Measurements from ENCODE around the gene PSMD8. TPM values are rescaled to one million over a fixed set of nuclear protein-coding genes. Genes with fewer than 3 reads are reported as not detected.

PSMD8 gene
- total and polyA plus RNA-seq, 4 donors, result 89.3 to 134 (median 119) TPM

GRCh38 chr19:38377052-38377451 lies 2.7 kb downstream of the PSMD8 start (continued):
- no peak for TF ChIP-seq ZBTB33 (IDR thresholded peaks at IDR 0.05)
- no peak for TF ChIP-seq ATF3 (IDR thresholded peaks at IDR 0.05)
- no peak for TF ChIP-seq CTCF (IDR thresholded peaks at IDR 0.05; ENCODE audit: low read depth, low read length, missing input control)

- H3K36me3 ChIP-seq (ENCODE audit: control insufficient read depth in 4 of 4, insufficient read depth in 3 of 4, low read depth in 1 of 4, low read length in 3 of 4), result peaks cover 9 to 52% (median 31%) of the 10 kb centered on the region in 4 donors
- WGBS, result 97% methylated on average over 10 of the region's 10 CpGs
- no peak overlapping the region for H3K27ac ChIP-seq (ENCODE audit: low read depth in 1 of 2, low read length in 2 of 2)
- TF ChIP-seq HNF4G (IDR thresholded peaks at IDR 0.05), result no peak
- H3K4me3 ChIP-seq (ENCODE audit: low read depth in 1 of 3, low read length in 3 of 3), result no peak overlapping the region
- H3K9me3 ChIP-seq (ENCODE audit: control insufficient read depth in 4 of 4, low read length in 3 of 4), result no peaks in the 10 kb centered on the region
- H3K27me3 ChIP-seq (ENCODE audit: control insufficient read depth in 4 of 4, insufficient read depth in 4 of 4, low read length in 3 of 4), result no peaks in the 10 kb centered on the region
- no peak for DNase-seq (ENCODE audit: low spot score)
- no peak overlapping the region for H3K9ac ChIP-seq (ENCODE audit: low read depth in 1 of 2, low read length in 2 of 2)
- H3K4me1 ChIP-seq (ENCODE audit: control insufficient read depth in 4 of 4, insufficient read depth in 4 of 4, low read length in 3 of 4), result peaks cover 8 to 20% (median 16%) of the 10 kb centered on the region in 4 donors
Measured at GRCh38 chr19:38378866-38379265, 4.5 kb downstream of the PSMD8 start.

GRCh38 chr19:38381138-38381537 lies 6.8 kb downstream of the PSMD8 start:
- Histone ChIP-seq H3K4me3 (ENCODE audit: low read depth in 1 of 3, low read length in 3 of 3) (no peak overlapping the region), H3K9ac (ENCODE audit: low read depth in 1 of 2, low read length in 2 of 2) (no peak overlapping the region), H3K27me3 (ENCODE audit: control insufficient read depth in 4 of 4, insufficient read depth in 4 of 4, low read length in 3 of 4) (no peaks in the 10 kb centered on the region), H3K9me3 (ENCODE audit: control insufficient read depth in 4 of 4, low read length in 3 of 4) (no peaks in the 10 kb centered on the region), H3K4me1 (ENCODE audit: control insufficient read depth in 4 of 4, insufficient read depth in 4 of 4, low read length in 3 of 4) (peaks cover 5 to 9% (median 7%) of the 10 kb centered on the region in 4 donors), H3K36me3 (ENCODE audit: control insufficient read depth in 4 of 4, insufficient read depth in 3 of 4, low read depth in 1 of 4, low read length in 3 of 4) (peaks cover 9 to 55% (median 33%) of the 10 kb centered on the region in 4 donors), H3K27ac (ENCODE audit: low read depth in 1 of 2, low read length in 2 of 2) (no peak overlapping the region)
- WGBS, result 95% methylated on average over 9 of the region's 9 CpGs
- TF ChIP-seq ZBTB33 (IDR thresholded peaks at IDR 0.05), result no peak
- no peak for TF ChIP-seq JUND (IDR thresholded peaks at IDR 0.05)
- TF ChIP-seq NR2F2 (IDR thresholded peaks at IDR 0.05), result no peak
- TF ChIP-seq HNF4G (IDR thresholded peaks at IDR 0.05), result no peak
- TF ChIP-seq RXRA (IDR thresholded peaks at IDR 0.05), result no peak
- no peak for TF ChIP-seq FOXA1 (IDR thresholded peaks at IDR 0.05)
- TF ChIP-seq MAX (IDR thresholded peaks at IDR 0.05), result no peak
- no peak for TF ChIP-seq ATF3 (IDR thresholded peaks at IDR 0.05)
- TF ChIP-seq EGR1 (IDR thresholded peaks at IDR 0.05; ENCODE audit: low read depth in 2 of 2), result no peak
- no peak for TF ChIP-seq YY1 (IDR thresholded peaks at IDR 0.05)
- TF ChIP-seq CTCF (IDR thresholded peaks at IDR 0.05; ENCODE audit: low read depth, low read length, missing input control), result no peak
- no peak for TF ChIP-seq SP1 (IDR thresholded peaks at IDR 0.05)
- DNase-seq (ENCODE audit: low spot score), result no peak

Data from liver (tissue), 9 donors.